Measurements from ENCODE around the gene MAP3K20. TPM values are rescaled to one million over a fixed set of nuclear protein-coding genes. Genes with fewer than 3 reads are reported as not detected.

MAP3K20 gene
- total and polyA plus RNA-seq, 2 of the 4 experiments (the other 2 are of a cell fraction) = 27.5 to 84.4 TPM

DNA sequence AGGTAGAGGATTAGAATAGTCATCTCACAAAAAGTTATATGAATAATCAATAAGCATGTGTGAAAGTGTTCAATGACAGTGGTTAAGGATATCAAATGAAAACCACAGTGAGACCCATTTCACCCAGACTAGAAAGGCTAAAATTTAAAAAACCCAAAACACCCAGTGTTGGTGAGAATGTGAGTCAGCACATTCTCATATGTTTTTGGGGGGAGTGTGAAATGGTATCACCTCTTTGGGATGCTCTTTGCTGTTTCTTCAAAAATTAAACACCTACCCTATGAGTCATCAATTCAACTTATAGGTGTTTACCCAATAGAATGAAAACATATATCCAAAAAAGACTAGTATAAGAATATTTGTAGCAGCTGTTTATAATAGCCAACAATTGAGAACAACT lies 69.8 kb downstream of the MAP3K20 start:
- Histone ChIP-seq H3K56ac (ENCODE audit: extremely low read depth, insufficient read depth, low read length) (no peak overlapping the region), H3K4me2 (ENCODE audit: low read depth, low read length) (no peak overlapping the region), H2BK5ac (ENCODE audit: low read depth, low read length, poor library complexity, severe bottlenecking) (no peak overlapping the region), H2AK9ac (replicated peaks; ENCODE audit: low read depth, low read length, poor library complexity) (no peak overlapping the region), H4K5ac (ENCODE audit: low read depth, low read length) (no peak overlapping the region), H3K27me3 (ENCODE audit: control insufficient read depth, insufficient read depth, low read length) (no peaks in the 10 kb centered on the region), H2BK15ac (ENCODE audit: low read depth, low read length) (no peak overlapping the region), H3K23ac (ENCODE audit: low read depth, low read length) (no peak overlapping the region), H3K18ac (ENCODE audit: low read depth, low read length) (no peak overlapping the region), H3K4me3 (ENCODE audit: insufficient read depth, low read depth, low read length) (no peak overlapping the region), H3K4me1 (ENCODE audit: control insufficient read depth, insufficient read depth, low read length) (peaks cover 11% of the 10 kb centered on the region), H3K4ac (ENCODE audit: low read depth, low read length) (no peak overlapping the region), H3K9me3 (ENCODE audit: control insufficient read depth, insufficient read depth, low read length) (peaks cover 2% of the 10 kb centered on the region; the same call in 1 of the 2 replicates), H3K14ac (replicated peaks; ENCODE audit: low read depth, low read length) (no peak overlapping the region), H3K79me1 (ENCODE audit: low read depth in 1 of 2, low read length in 2 of 2) (peaks cover 13 to 28% of the 10 kb centered on the region in 2 experiments), H4K20me1 (ENCODE audit: insufficient read depth, low read length) (no peaks in the 10 kb centered on the region), H2AK5ac (ENCODE audit: low read depth, low read length) (no peak overlapping the region), H2BK120ac (ENCODE audit: low read depth, low read length) (no peak overlapping the region), H2AFZ (replicated peaks; ENCODE audit: low read length, poor library complexity) (no peak overlapping the region), H3K9me1 (ENCODE audit: insufficient read depth, low read length) (peaks cover 7% of the 10 kb centered on the region), H3K36me3 (ENCODE audit: control insufficient read depth, insufficient read depth, low read length) (peaks cover 2% of the 10 kb centered on the region; the same call in 1 of the 2 replicates), H3K27ac (ENCODE audit: insufficient read depth, low read length) (no peak overlapping the region), H4K91ac (ENCODE audit: insufficient read depth, low read depth, low read length) (no peak overlapping the region), H3K9ac (ENCODE audit: low read depth, low read length) (no peak overlapping the region), H4K8ac (ENCODE audit: low read depth in 2 of 2, low read length in 2 of 2) (no peak overlapping the region), H2BK20ac (ENCODE audit: low read depth, low read length) (no peak overlapping the region)
- no peak for TF ChIP-seq MXI1 (IDR thresholded peaks at IDR 0.05; ENCODE audit: borderline replicate concordance, low read depth, low read length)
- TF ChIP-seq NFE2L2 (IDR thresholded peaks at IDR 0.05; ENCODE audit: low read depth, low read length) = peak; percentile 15; the same call in 1 of the 2 replicates
- TF ChIP-seq FOS (IDR thresholded peaks at IDR 0.05; ENCODE audit: low read depth, low read length) = 0 out of 2 replicates have a peak, but pooled peaks have one; percentile 6
- no peak for TF ChIP-seq RAD21 (IDR thresholded peaks at IDR 0.05; ENCODE audit: low read length)
- in situ Hi-C loops (cut with MboI; ENCODE audit: low sequenced_read_pairs) (no loop called here), dilution Hi-C loops (cut with HindIII; ENCODE audit: low sequenced_read_pairs, unreplicated experiment) (no loop called here), intact Hi-C loops (cut with micrococcal nuclease) (loop anchor here (5.0 kb wide), 2 partner anchors 38 to 42 kb away; no protein-coding TSS in a partner anchor)
- ChIA-PET CTCF (no interaction called here), POLR2A (ENCODE audit: unreplicated experiment) (no interaction called here)
- ATAC-seq (ENCODE audit: low read depth) = no peak
- no peak for DNase-seq
- BruUV-seq (replicated peaks) = no TSS peak
